NCI-H146 treated with DMSO at 0.1 percent for 48 hours (cell line): ENCODE measurements around the gene ICAM3.

Experiments used
- DNase-seq: peaks from one replicate; lab custom pipeline; 2025; ENCODE audit not compliant: unreplicated experiment; lab: John Stamatoyannopoulos, UW

Gene ICAM3

GRCh38 chr19:10292206-10292788 is 47.1 kb downstream of the ICAM3 start:
- DNase-seq = peak; percentile 73

GRCh38 chr19:10291554-10292205 is 47.7 kb downstream of the ICAM3 start:
- no peak for DNase-seq

- peak; percentile 25 for DNase-seq
Observed at GRCh38 chr19:10290876-10291553, 48.4 kb downstream of the ICAM3 start.

- DNase-seq = no peak
Observed at GRCh38 chr19:10290357-10290875, 49.0 kb downstream of the ICAM3 start.

GRCh38 chr19:10289836-10290356 is 49.5 kb downstream of the ICAM3 start, which contains the start of gene ICAM5:
ICAM5 (plus strand) TSS chr19:10289952; CDS start chr19:10290044, 92 bp downstream.
- DNase-seq = peak; percentile 65

GRCh38 chr19:10289167-10289835 is 50.1 kb downstream of the ICAM3 start:
- DNase-seq = peak; percentile 72

- DNase-seq = peak; percentile 48
Observed at GRCh38 chr19:10288662-10289166, 50.7 kb downstream of the ICAM3 start.

GRCh38 chr19:10286803-10287737 is 52.4 kb downstream of the ICAM3 start, which contains the start of gene ICAM4:
ICAM4 (plus strand) TSS chr19:10286955; CDS start chr19:10287013, 58 bp downstream.
- DNase-seq = no peak

GRCh38 chr19:10285393-10285792 is 54.0 kb downstream of the ICAM3 start:
- no peak for DNase-seq

GRCh38 chr19:10284960-10285278 is 54.5 kb downstream of the ICAM3 start:
- DNase-seq = no peak

- DNase-seq = no peak
Observed at GRCh38 chr19:10284065-10284959, 55.1 kb downstream of the ICAM3 start.
